CD4-positive, alpha-beta T cell (primary cell): Measurements from ENCODE around the gene PIANP. TPM values are rescaled to one million over a fixed set of nuclear protein-coding genes. Genes with fewer than 3 reads are reported as not detected.

Experiments used
- ATAC-seq: fragments of 200-7000 bp; cut with Tn5 transposase; one replicate; pipeline ENCODE4 v1.10.0; 2022; ENCODE audit warnings: mild to moderate bottlenecking; ENCODE audit not compliant: poor library complexity
- CTCF ChIA-PET: fragments of 350-600 bp; sonication (Branson Sonifier 250); formaldehyde crosslinking; loops from one replicate; lab custom pipeline; 2021; ENCODE audit warnings: antibody characterized with exemption, inconsistent platforms; lab: Charles Lee
- POLR2A ChIA-PET: fragments of 350-600 bp; sonication (Branson Sonifier 250); formaldehyde crosslinking; loops from one replicate; lab custom pipeline; 2021; ENCODE audit warnings: antibody characterized with exemption, inconsistent platforms; lab: Charles Lee
- DNase-seq, 14 experiments: peaks; one replicate each; pipeline ENCODE4 v3.0.0-alpha.2; 2013 to 2020; ENCODE audit warnings: mixed read lengths in 2 of 14
- H3K27ac ChIP-seq, 2 donors: one replicate each; pipeline versions ENCODE4 v1.5.1 to v1.7.0; 2013; ENCODE audit warnings: low read length in 2 of 2, low read depth in 1 of 2, mild to moderate bottlenecking in 1 of 2
- H3K27me3 ChIP-seq, 2 experiments: 1 replicate in 1 of 2; 2 replicates in 1 of 2; pipeline versions ENCODE4 v1.6.1 to v1.7.0; 2013; ENCODE audit warnings: low read length in 2 of 2, control low read depth in 1 of 2, mild to moderate bottlenecking in 1 of 2, moderate library complexity in 1 of 2; ENCODE audit not compliant: insufficient read depth in 2 of 2, control insufficient read depth in 1 of 2
- H3K36me3 ChIP-seq: one replicate; pipeline ENCODE4 v1.6.1; 2013; ENCODE audit warnings: low read length, control low read depth; ENCODE audit not compliant: insufficient read depth
- H3K4me1 ChIP-seq: one replicate; pipeline ENCODE4 v1.6.1; 2013; ENCODE audit warnings: low read length, control low read depth; ENCODE audit not compliant: insufficient read depth
- H3K4me3 ChIP-seq: one replicate; pipeline ENCODE4 v1.5.1; 2013; ENCODE audit warnings: mild to moderate bottlenecking, low read length, moderate library complexity
- H3K9me3 ChIP-seq, 2 experiments: 1 replicate in 1 of 2; 2 replicates in 1 of 2; pipeline versions ENCODE4 v1.6.1 to v1.7.0; 2013; ENCODE audit warnings: low read length in 2 of 2, mild to moderate bottlenecking in 2 of 2, control low read depth in 1 of 2, moderate library complexity in 1 of 2; ENCODE audit not compliant: control insufficient read depth in 1 of 2, insufficient read depth in 1 of 2
- H3K27ac Mint-ChIP-seq: one replicate; pipeline ENCODE4 v1.8.0; 2020; ENCODE audit warnings: mixed read lengths
- H3K27me3 Mint-ChIP-seq: one replicate; pipeline ENCODE4 v1.8.0; 2021; ENCODE audit warnings: mixed read lengths
- H3K36me3 Mint-ChIP-seq: one replicate; pipeline ENCODE4 v1.8.0; 2021; ENCODE audit warnings: low read depth, mixed read lengths
- H3K4me1 Mint-ChIP-seq: one replicate; pipeline ENCODE4 v1.8.0; 2021; ENCODE audit warnings: low read depth, mixed read lengths
- H3K4me3 Mint-ChIP-seq: one replicate; pipeline ENCODE4 v1.8.0; 2020; ENCODE audit warnings: mild to moderate bottlenecking, mixed read lengths
- H3K9me3 Mint-ChIP-seq: one replicate; pipeline ENCODE4 v1.8.0; 2020; ENCODE audit warnings: mixed read lengths
- CTCF ChIP-seq: fragments of 200-600 bp; IDR thresholded peaks from one replicate; pipeline ENCODE4 v1.8.0; 2022; ENCODE audit warnings: antibody characterized with exemption, mild to moderate bottlenecking
- intact Hi-C, 2 experiments: fragments of 100-400 bp; cut with DNase I in 1 of 2; cut with micrococcal nuclease in 1 of 2; formaldehyde crosslinking; loops; one replicate each; pipeline versions ENCODE4 v1.15.1 to v1.9.0; 2023 to 2025; cut with DNase I, micrococcal nuclease
- polyA plus RNA-seq, 2 donors: library from polyadenylated mRNA; unstranded; fragments of 120-200 nt; gene quantifications; one replicate each; pipeline ENCODE4 v1.2.1, GENCODE V29; 2013
- total RNA-seq, 174 experiments: library from RNA in 2 of 174; stranded (reverse) in 2 of 174; gene quantifications; one replicate each; pipeline ENCODE4 v1.2.3 and lab custom pipeline; 2021 to 2026

PIANP gene
- total RNA-seq (under 1 TPM; 0.87 to 0.99 TPM), total RNA-seq (lab: John Stamatoyannopoulos, UW) (0 to 1.0 (median 0.08) reads per million in 172 experiments)
- polyA plus RNA-seq (2013, experiment 1 of 2) = 1.0 TPM
- polyA plus RNA-seq (2013, experiment 2 of 2) = 1.8 TPM

- H3K4me1 Mint-ChIP-seq = peaks cover 26% of the 10 kb centered on the region
- no peaks in the 10 kb centered on the region for H3K36me3 ChIP-seq
- no peak for TF ChIP-seq CTCF
- peak within 1 kb of the TSS; percentile 43 for H3K4me3 ChIP-seq
- peaks cover 57% of the 10 kb centered on the region for H3K27me3 Mint-ChIP-seq
- peak within 1 kb of the TSS; percentile 86 for H3K4me3 Mint-ChIP-seq
- H3K9me3 Mint-ChIP-seq = no peaks in the 10 kb centered on the region
- H3K36me3 Mint-ChIP-seq = no peaks in the 10 kb centered on the region
- peaks cover 26% of the 10 kb centered on the region for H3K4me1 ChIP-seq
- ATAC-seq = peak; percentile 93
- H3K27ac ChIP-seq = no peak within 1 kb of the TSS
- ChIA-PET CTCF (no interaction called here), POLR2A (interaction anchor here (1.3 to 1.6 kb wide), 2 partner anchors 11 kb away, joined by 5 to 16 read pairs; partner anchors contain the start of gene ZNF384)
- intact Hi-C loops = no loop called here
- H3K27me3 ChIP-seq = peaks cover 32 to 42% of the 10 kb centered on the region in 2 experiments
- DNase-seq = peak; percentile 34 to 77 (median 56)
- H3K9me3 ChIP-seq = no peaks in the 10 kb centered on the region
- no peak within 1 kb of the TSS for H3K27ac Mint-ChIP-seq
Measured at GRCh38 chr12:6700646-6701051, at the start of gene PIANP. Gene PIANP (minus strand): TSS chr12:6700815. CDS start chr12:6698061, 2,754 bp downstream.

- Mint-ChIP-seq H3K4me3 (no peak overlapping the region), H3K9me3 (no peaks in the 10 kb centered on the region), H3K4me1 (peaks cover 33% of the 10 kb centered on the region), H3K36me3 (peaks cover 60% of the 10 kb centered on the region), H3K27ac (no peak overlapping the region), H3K27me3 (no peaks in the 10 kb centered on the region)
- intact Hi-C loops = no loop called here
- H3K36me3 ChIP-seq = peaks cover 51% of the 10 kb centered on the region
- H3K27me3 ChIP-seq = no peaks in the 10 kb centered on the region
- ATAC-seq (no peak), DNase-seq (no peak)
- H3K4me3 ChIP-seq = no peak overlapping the region
- peaks cover 38% of the 10 kb centered on the region for H3K4me1 ChIP-seq
- CTCF ChIA-PET = no interaction called here
- no peak for TF ChIP-seq CTCF
- H3K9me3 ChIP-seq = peaks cover 0 to 2% of the 10 kb centered on the region in 2 experiments
- no peak overlapping the region for H3K27ac ChIP-seq
- POLR2A ChIA-PET = no interaction called here
Measured at GRCh38 chr12:6748761-6749160, 48.1 kb upstream of the PIANP start.

- ChIA-PET POLR2A (no interaction called here), CTCF (no interaction called here)
- no peaks in the 10 kb centered on the region for H3K27me3 ChIP-seq
- peaks cover 51% of the 10 kb centered on the region for H3K36me3 ChIP-seq
- H3K27ac Mint-ChIP-seq = peak overlapping the region; percentile 59
- DNase-seq (no peak), ATAC-seq (no peak)
- TF ChIP-seq CTCF = no peak
- no peaks in the 10 kb centered on the region for H3K9me3 Mint-ChIP-seq
- peaks cover 25% of the 10 kb centered on the region for H3K4me1 ChIP-seq
- H3K36me3 Mint-ChIP-seq = peaks cover 53% of the 10 kb centered on the region
- no peaks in the 10 kb centered on the region for H3K27me3 Mint-ChIP-seq
- no peak overlapping the region for H3K4me3 Mint-ChIP-seq
- peaks cover 23% of the 10 kb centered on the region for H3K4me1 Mint-ChIP-seq
- H3K4me3 ChIP-seq = no peak overlapping the region
- H3K9me3 ChIP-seq = peaks cover 0 to 6% of the 10 kb centered on the region in 2 experiments
- H3K27ac ChIP-seq = no peak overlapping the region
- intact Hi-C loops = no loop called here
Measured at GRCh38 chr12:6747216-6747615, 46.6 kb upstream of the PIANP start.
